ENCODE results near the gene GDAP1L1. TPM values are rescaled to one million over a fixed set of nuclear protein-coding genes. Genes with fewer than 3 reads are reported as not detected.

The GDAP1L1 gene
- 0.05 to 0.08 TPM in 2 of 5 replicates, not detected in the others for total RNA-seq (2022; extraction: Qiagen RNA extraction)

DNA sequence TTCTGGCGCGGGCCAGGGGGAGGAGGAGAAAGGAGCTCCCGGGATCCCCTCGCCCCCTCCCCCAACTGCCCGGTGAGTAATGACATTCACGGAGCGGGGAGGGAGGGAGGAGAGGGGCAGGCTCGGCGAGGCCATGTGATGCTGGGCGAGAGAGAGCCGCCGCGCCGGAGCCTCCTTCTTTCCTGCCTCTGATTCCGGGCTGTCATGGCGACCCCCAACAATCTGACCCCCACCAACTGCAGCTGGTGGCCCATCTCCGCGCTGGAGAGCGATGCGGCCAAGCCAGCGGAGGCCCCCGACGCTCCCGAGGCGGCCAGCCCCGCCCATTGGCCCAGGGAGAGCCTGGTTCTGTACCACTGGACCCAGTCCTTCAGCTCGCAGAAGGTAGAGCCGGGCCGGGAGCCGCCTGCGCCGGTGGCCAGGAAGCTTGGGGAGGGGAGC, at the start of gene GDAP1L1:
Gene GDAP1L1 (plus strand): TSS at position 178 of the 441 bp plus-strand sequence. CDS start 27 bp downstream, at position 205.

DNA sequence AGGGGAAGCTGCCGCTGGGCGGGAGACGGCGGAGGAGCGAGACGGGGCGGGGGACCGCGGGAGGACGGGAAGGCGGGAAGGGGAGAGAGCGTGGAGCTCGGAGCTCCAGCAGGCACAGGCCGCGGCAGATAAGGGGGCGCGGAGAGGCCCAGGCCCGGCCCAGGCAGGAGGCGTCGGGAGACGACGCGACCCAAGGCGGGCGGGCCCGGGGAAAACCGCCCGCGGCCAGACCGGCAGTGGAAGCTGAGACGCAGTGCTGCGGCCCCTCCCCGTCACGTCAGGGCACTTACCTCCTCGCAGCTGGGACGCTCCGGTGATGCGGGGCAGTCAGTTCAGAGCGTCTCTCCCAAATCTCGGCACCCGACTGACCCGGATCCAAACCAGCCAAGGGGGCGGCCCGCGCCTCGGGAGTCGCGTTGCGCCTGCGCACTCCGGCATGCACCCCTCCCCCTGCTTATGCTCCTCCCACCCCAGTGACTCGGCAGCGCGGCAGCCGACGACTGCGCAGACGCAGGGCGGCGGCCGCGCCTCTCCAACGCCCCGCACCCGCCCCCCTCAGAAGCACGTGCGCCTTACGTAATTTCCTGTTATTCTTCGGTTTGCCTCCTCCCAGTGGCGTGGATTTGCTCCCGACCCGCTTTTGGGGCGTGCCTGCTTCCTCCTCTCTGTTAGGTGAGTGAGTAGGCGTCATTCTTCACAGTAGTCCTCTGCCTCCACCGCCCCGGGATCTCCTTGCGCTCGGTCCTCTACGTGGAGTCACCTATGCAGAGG, 36.5 kb upstream of the GDAP1L1 start, which contains the start of gene OSER1:
Gene OSER1 (minus strand): TSS at position 366 of the 771 bp plus-strand sequence. CDS start 3,814 bp downstream, outside the sequence.

DNA sequence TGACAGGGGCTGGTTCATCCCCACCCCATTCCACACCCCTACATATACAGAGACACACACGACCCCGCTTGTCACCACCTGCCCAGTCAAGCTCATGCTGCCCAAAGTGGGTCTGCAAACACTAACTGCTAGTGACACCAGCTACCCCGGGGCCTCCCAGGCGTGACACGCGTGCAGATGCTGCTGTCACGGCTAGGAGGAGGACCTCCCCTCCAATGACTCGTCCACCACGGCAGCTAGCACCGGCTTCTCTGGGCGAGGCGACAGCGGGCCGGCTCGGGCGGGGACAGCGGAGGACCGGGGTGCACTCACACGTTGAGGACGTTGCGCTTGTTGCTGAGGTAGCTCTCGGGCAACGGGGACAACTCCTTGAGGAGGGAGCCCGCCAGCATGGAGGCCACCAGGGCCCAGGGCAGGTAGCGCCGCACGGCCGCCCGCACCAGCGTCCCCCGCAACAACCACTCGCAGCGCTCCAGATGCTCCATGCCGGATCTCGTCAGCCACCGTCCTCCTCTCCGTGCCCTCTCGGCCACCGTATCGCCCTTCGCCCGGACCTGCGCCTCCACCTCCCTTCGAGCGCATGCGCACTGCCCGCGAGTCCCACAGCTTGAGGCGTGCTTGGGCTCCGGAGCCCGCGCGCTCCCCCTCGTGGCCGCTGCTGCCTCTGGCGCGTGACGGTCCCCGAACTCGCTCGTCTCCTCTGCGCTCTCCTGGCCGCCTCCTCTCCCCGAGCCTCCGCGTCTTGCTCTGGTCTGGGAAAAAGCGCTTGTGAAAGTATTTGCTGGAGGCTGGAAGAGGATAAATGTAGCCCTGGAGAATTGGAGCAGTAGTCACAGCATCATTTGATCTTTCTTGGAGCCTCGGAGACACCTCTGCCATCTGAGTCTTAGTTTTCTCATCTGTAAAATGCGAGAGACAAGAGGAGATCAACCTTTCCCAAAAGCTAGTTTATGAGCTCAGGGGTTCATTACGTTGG, 63.8 kb downstream of the GDAP1L1 start, which contains the start of gene FITM2:
Gene FITM2 (minus strand): TSS at position 539 of the 976 bp plus-strand sequence. CDS start 54 bp downstream, at position 485.

Other genes starting within 250 kb of the GDAP1L1 start
- 1.1 to 1.8 TPM (median 1.5 TPM) in 5 replicates for gene JPH2, start 60.1 kb upstream of the GDAP1L1 start, total RNA-seq (2022; extraction: Qiagen RNA extraction)
- gene OSER1, start 36.5 kb upstream of the GDAP1L1 start, total RNA-seq (2022; extraction: Qiagen RNA extraction) = 46.4 to 57.3 TPM (median 50.7 TPM) in 5 replicates
- 7.2 to 8.9 TPM (median 7.9 TPM) in 5 replicates for gene FITM2, start 63.9 kb downstream of the GDAP1L1 start, total RNA-seq (2022; extraction: Qiagen RNA extraction)
- 0.20 to 0.62 TPM (median 0.25 TPM) in 4 of 5 replicates, not detected in the other for gene R3HDML, start 89.7 kb downstream of the GDAP1L1 start, total RNA-seq (2022; extraction: Qiagen RNA extraction)
- gene HNF4A, start 108.4 kb downstream of the GDAP1L1 start, total RNA-seq (2022; extraction: Qiagen RNA extraction) = 11.9 to 17.0 TPM (median 15.4 TPM) in 5 replicates
- gene TTPAL, start 228.6 kb downstream of the GDAP1L1 start, total RNA-seq (2022; extraction: Qiagen RNA extraction) = 11.0 to 14.2 TPM (median 13.7 TPM) in 5 replicates